DOHH2 (cell line): Measurements from ENCODE around the gene C3.
"Not testable (repeated sequence)": the region's sequence is repeated elsewhere in the genome, so short reads cannot be mapped to it uniquely, and the experiment has no call there.

Source experiments
- H3F3A ChIP-seq: fragments of 200-600 bp; sonication (generic), shearing (Covaris generic); 2 replicates; pipeline ENCODE4 v1.6.0; 2016; ENCODE audit warnings: antibody characterized with exemption, mild to moderate bottlenecking; ENCODE audit not compliant: control insufficient read depth, insufficient read depth
- H3K27ac ChIP-seq: fragments of 200-600 bp; sonication (generic); 2 replicates; pipeline ENCODE4 v1.5.1; 2014; ENCODE audit warnings: low read depth, mild to moderate bottlenecking, low read length, moderate library complexity
- H3K27me3 ChIP-seq: fragments of 200-600 bp; sonication (generic); 2 replicates; pipeline ENCODE4 v1.6.1; 2014; ENCODE audit warnings: mild to moderate bottlenecking, low read length, mixed read lengths; ENCODE audit not compliant: control insufficient read depth
- H3K36me3 ChIP-seq: fragments of 200-600 bp; sonication (generic); 2 replicates; pipeline ENCODE4 v1.6.1; 2014; ENCODE audit warnings: mild to moderate bottlenecking, low read length, moderate library complexity, mixed read lengths; ENCODE audit not compliant: control insufficient read depth
- H3K4me1 ChIP-seq: fragments of 200-600 bp; sonication (generic); 2 replicates; pipeline ENCODE4 v1.6.1; 2014; ENCODE audit warnings: mild to moderate bottlenecking, low read length, mixed read lengths; ENCODE audit not compliant: control insufficient read depth
- H3K4me2 ChIP-seq: fragments of 200-600 bp; sonication (generic); 2 replicates; pipeline ENCODE4 v1.6.0; 2014; ENCODE audit warnings: mild to moderate bottlenecking, low read length, moderate library complexity
- H3K4me3 ChIP-seq: fragments of 200-600 bp; sonication (generic); 2 replicates; pipeline ENCODE4 v1.5.1; 2014; ENCODE audit warnings: mild to moderate bottlenecking, low read length, mixed read lengths
- H3K79me2 ChIP-seq: fragments of 200-600 bp; sonication (generic); 2 replicates; pipeline ENCODE4 v1.6.1; 2014; ENCODE audit warnings: mild to moderate bottlenecking, low read length, mixed read lengths; ENCODE audit not compliant: control insufficient read depth
- H3K9me2 ChIP-seq: fragments of 200-600 bp; sonication (generic); replicated peaks from 2 replicates; pipeline ENCODE4 v1.6.1; 2014; ENCODE audit warnings: mild to moderate bottlenecking, low read length, mixed read lengths; ENCODE audit not compliant: control insufficient read depth
- H3K9me3 ChIP-seq: fragments of 200-600 bp; sonication (generic); 2 replicates; pipeline ENCODE4 v1.6.1; 2014; ENCODE audit warnings: antibody characterized with exemption, low read length, mixed read lengths; ENCODE audit not compliant: control insufficient read depth, insufficient read depth
- H4K20me1 ChIP-seq: fragments of 200-600 bp; sonication (generic); 2 replicates; pipeline ENCODE4 v1.6.0; 2014; ENCODE audit warnings: low read depth, mild to moderate bottlenecking, antibody characterized with exemption, low read length, moderate library complexity; ENCODE audit not compliant: control insufficient read depth, insufficient read depth
- EZH2phosphoT487 ChIP-seq: fragments of 200-600 bp; sonication (generic); IDR thresholded peaks from 2 replicates; pipeline ENCODE4 v1.6.1; 2017; ENCODE audit warnings: borderline replicate concordance, mild to moderate bottlenecking, antibody characterized with exemption, low read length, moderate library complexity, mixed read lengths
- TF ChIP-seq, protein P1 (sequence below): fragments of 200-600 bp; sonication (generic); IDR thresholded peaks from one replicate; pipeline ENCODE4 v1.5.1; 2014; ENCODE audit warnings: antibody characterized with exemption, mild to moderate bottlenecking, low read depth, low read length; ENCODE audit not compliant: poor library complexity, severe bottlenecking

Gene C3

DNA sequence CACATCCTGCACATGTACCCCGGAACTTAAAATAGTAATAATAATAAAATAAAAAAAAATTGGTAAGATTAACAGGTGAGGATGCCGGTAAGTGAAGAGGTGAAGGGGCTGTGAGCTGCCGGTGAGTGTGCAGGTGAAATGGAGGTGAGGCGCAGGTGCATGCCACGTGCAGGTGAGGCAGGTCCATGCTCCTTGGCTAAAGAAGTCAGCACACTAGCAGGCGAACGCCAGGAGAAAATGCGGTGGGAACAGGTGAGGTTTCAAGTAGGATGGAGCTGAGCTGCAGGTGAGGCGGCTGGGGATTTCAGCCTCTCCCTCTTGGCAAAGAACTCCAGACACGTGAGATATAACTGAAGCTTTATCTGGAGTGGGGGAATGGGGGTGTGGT, 43.0 kb downstream of the C3 start:
- Histone ChIP-seq H3K9me3 (no peaks in the 10 kb centered on the region), H3K9me2 (no peaks in the 10 kb centered on the region), H3F3A (no peaks in the 10 kb centered on the region), H3K27ac (no peak overlapping the region), H3K4me2 (no peak overlapping the region), H3K27me3 (peaks cover 35% of the 10 kb centered on the region), H3K4me3 (no peak overlapping the region), H3K79me2 (no peaks in the 10 kb centered on the region), H3K4me1 (peaks cover 8% of the 10 kb centered on the region), H4K20me1 (no peaks in the 10 kb centered on the region), H3K36me3 (no peaks in the 10 kb centered on the region)
- TF ChIP-seq EZH2phosphoT487 = no peak
- TF ChIP-seq, protein P1, sequence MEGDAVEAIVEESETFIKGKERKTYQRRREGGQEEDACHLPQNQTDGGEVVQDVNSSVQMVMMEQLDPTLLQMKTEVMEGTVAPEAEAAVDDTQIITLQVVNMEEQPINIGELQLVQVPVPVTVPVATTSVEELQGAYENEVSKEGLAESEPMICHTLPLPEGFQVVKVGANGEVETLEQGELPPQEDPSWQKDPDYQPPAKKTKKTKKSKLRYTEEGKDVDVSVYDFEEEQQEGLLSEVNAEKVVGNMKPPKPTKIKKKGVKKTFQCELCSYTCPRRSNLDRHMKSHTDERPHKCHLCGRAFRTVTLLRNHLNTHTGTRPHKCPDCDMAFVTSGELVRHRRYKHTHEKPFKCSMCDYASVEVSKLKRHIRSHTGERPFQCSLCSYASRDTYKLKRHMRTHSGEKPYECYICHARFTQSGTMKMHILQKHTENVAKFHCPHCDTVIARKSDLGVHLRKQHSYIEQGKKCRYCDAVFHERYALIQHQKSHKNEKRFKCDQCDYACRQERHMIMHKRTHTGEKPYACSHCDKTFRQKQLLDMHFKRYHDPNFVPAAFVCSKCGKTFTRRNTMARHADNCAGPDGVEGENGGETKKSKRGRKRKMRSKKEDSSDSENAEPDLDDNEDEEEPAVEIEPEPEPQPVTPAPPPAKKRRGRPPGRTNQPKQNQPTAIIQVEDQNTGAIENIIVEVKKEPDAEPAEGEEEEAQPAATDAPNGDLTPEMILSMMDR = no peak

DNA sequence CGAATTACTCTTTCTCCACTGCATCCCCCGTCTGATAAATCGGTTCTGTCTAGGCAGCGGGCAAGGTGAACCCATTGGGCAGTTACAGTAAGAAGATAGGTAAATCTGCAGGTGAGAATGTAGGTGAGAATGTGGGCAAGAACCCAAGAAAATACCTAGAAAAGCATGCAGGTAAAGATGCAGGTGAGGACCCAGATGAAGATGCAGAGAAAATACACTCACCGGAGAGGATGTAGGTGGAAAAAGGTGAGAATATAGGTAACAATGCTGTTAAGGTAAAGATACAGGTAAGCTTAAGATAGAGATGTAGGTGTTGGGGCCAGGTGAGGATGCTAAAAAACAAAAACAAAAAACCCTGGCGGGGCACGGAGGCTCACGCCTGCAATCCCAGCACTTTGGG, 44.2 kb downstream of the C3 start:
- Histone ChIP-seq H4K20me1 (no peaks in the 10 kb centered on the region), H3K27ac (no peak overlapping the region), H3F3A (no peaks in the 10 kb centered on the region), H3K4me2 (no peak overlapping the region), H3K36me3 (no peaks in the 10 kb centered on the region), H3K79me2 (no peaks in the 10 kb centered on the region), H3K9me2 (no peaks in the 10 kb centered on the region), H3K4me1 (peaks cover 15% of the 10 kb centered on the region), H3K9me3 (no peaks in the 10 kb centered on the region), H3K4me3 (no peak overlapping the region), H3K27me3 (peaks cover 25% of the 10 kb centered on the region)
- no peak for TF ChIP-seq EZH2phosphoT487
- TF ChIP-seq, protein P1 = no peak

DNA sequence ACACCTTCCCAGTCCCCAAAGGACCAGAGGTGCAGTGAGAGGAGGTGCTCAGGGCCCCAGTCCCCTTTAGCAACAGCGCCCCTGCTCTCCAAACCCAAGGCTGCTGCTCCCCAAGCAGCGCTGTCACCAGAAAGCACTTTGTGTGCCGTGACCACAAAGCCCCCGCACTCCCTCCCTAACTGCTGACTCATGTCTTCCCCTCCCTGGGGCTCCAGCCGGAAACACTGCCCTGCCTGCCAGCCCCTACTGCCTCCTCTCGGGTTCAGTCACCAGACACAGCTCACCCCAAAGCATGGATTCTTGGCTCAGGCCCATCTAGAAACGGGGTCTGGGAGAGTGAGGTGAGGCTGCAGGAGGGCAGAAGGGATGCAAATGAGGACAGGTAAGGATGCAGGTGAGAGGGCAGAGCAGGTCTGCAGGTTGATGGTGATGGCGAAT, 45.6 kb downstream of the C3 start:
- Histone ChIP-seq H4K20me1 (no peaks in the 10 kb centered on the region), H3F3A (no peaks in the 10 kb centered on the region), H3K27ac (no peak overlapping the region), H3K4me2 (no peak overlapping the region), H3K4me3 (no peak overlapping the region), H3K79me2 (no peaks in the 10 kb centered on the region), H3K36me3 (no peaks in the 10 kb centered on the region), H3K27me3 (peaks cover 22% of the 10 kb centered on the region), H3K4me1 (peaks cover 29% of the 10 kb centered on the region), H3K9me2 (no peaks in the 10 kb centered on the region), H3K9me3 (no peaks in the 10 kb centered on the region)
- TF ChIP-seq EZH2phosphoT487 = no peak
- TF ChIP-seq, protein P1 = peak; percentile 20

DNA sequence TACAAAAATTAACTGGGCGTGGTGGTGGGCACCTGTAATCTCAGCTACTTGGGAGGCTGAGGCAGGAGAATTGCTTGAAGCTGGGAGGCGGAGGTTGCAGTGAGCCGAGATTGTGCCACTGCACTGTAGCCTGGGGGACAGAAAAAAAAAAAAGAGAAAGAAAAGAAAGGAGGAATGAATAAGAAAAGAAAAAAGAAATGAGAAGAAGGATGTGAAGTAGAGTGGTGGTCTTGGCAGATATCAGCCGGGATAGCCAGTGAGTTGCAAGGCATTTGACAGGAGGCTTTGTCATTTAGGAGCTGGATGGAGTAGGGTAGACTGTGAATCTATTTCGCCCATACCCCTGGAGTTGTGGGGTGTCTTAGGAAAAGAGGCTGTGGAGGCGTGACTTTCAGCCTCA, 46.0 kb downstream of the C3 start:
- Histone ChIP-seq H3K4me1 (peaks cover 34% of the 10 kb centered on the region), H3K27me3 (peaks cover 22% of the 10 kb centered on the region)
- not testable (repeated sequence) for H3K4me3 ChIP-seq, H3K4me2 ChIP-seq, H3K36me3 ChIP-seq, H4K20me1 ChIP-seq, H3K27ac ChIP-seq, H3F3A ChIP-seq, H3K79me2 ChIP-seq, H3K9me3 ChIP-seq, H3K9me2 ChIP-seq
